ENCODE data around the gene C2orf49.

Gene C2orf49

GRCh38 chr2:105398336-105399206 lies 61.2 kb downstream of the C2orf49 start, which contains the start of gene FHL2:
FHL2 (minus strand) TSS chr2:105399051; CDS start chr2:105386516, 12,535 bp downstream.
- DNase-seq (ENCODE audit: low read depth in 3 of 3, low spot score in 1 of 3), result peak; percentile 9 to 52 (median 33)
